SJCRH30 (cell line): ENCODE results near the gene AGR3. TPM values are rescaled to one million over a fixed set of nuclear protein-coding genes. Genes with fewer than 3 reads are reported as not detected.
A peak's percentile ranks its signal among the peaks of the same experiment; 100 is the strongest.

Experiments
- DNase-seq, 2 experiments: peaks; one replicate each; pipeline ENCODE4 v3.0.0-alpha.2; 2015 to 2020
- H3K27ac ChIP-seq: fragments of 250-450 bp; sonication (Bioruptor Pico); 2 replicates; pipeline ENCODE4 v1.5.1; 2020; ENCODE audit warnings: mild to moderate bottlenecking, moderate library complexity
- H3K27me3 ChIP-seq: fragments of 250-450 bp; sonication (Bioruptor Pico); 2 replicates; pipeline ENCODE4 v1.5.1; 2020; ENCODE audit warnings: mild to moderate bottlenecking, moderate library complexity
- H3K36me3 ChIP-seq: fragments of 250-450 bp; sonication (Bioruptor Pico); 2 replicates; pipeline ENCODE4 v1.5.1; 2020; ENCODE audit warnings: mild to moderate bottlenecking, moderate library complexity
- H3K4me1 ChIP-seq: fragments of 250-450 bp; sonication (Bioruptor Pico); 2 replicates; pipeline ENCODE4 v1.5.1; 2020; ENCODE audit warnings: mild to moderate bottlenecking, moderate library complexity
- H3K4me3 ChIP-seq: fragments of 250-450 bp; sonication (Bioruptor Pico); 2 replicates; pipeline ENCODE4 v1.5.1; 2020; ENCODE audit warnings: mild to moderate bottlenecking, moderate library complexity
- H3K9me3 ChIP-seq: fragments of 250-450 bp; sonication (Bioruptor Pico); replicated peaks from 2 replicates; pipeline ENCODE4 v1.5.1; 2020; ENCODE audit warnings: mild to moderate bottlenecking, moderate library complexity
- total RNA-seq: library from RNA; depleted of rRNA; stranded (reverse); fragments of >200 nt; shearing (Covaris generic); gene quantifications from 2 replicates; pipeline ENCODE4 v1.2.3, GENCODE V29; 2014; rRNA removed

AGR3 gene
- not detected in 2 replicates for total RNA-seq

- Histone ChIP-seq H3K4me1 (no peaks in the 10 kb centered on the region), H3K36me3 (no peaks in the 10 kb centered on the region; the same call in 1 of the 2 replicates), H3K27me3 (no peaks in the 10 kb centered on the region), H3K4me3 (no peak within 1 kb of the TSS), H3K9me3 (no peaks in the 10 kb centered on the region), H3K27ac (no peak within 1 kb of the TSS)
- DNase-seq = no peak
These were observed at the start of gene AGR3 for GRCh38 chr7:16881844-16882243. Gene AGR3, minus strand, starts transcription at chr7:16881983. Its CDS starts 3,365 bp downstream, at chr7:16878618.

- no peaks in the 10 kb centered on the region for H3K27me3 ChIP-seq
- no peaks in the 10 kb centered on the region for H3K9me3 ChIP-seq
- H3K36me3 ChIP-seq = no peaks in the 10 kb centered on the region
- no peaks in the 10 kb centered on the region for H3K4me1 ChIP-seq
- no peak for DNase-seq
- no peak overlapping the region for H3K27ac ChIP-seq
- H3K4me3 ChIP-seq = no peak overlapping the region
These were observed 49.2 kb upstream of the AGR3 start for GRCh38 chr7:16930946-16931345.

- Histone ChIP-seq H3K4me1 (no peaks in the 10 kb centered on the region), H3K4me3 (no peak overlapping the region), H3K9me3 (no peaks in the 10 kb centered on the region), H3K36me3 (no peaks in the 10 kb centered on the region), H3K27me3 (no peaks in the 10 kb centered on the region), H3K27ac (no peak overlapping the region)
- no peak for DNase-seq
These were observed 47.5 kb upstream of the AGR3 start for GRCh38 chr7:16929146-16929762.

DNA sequence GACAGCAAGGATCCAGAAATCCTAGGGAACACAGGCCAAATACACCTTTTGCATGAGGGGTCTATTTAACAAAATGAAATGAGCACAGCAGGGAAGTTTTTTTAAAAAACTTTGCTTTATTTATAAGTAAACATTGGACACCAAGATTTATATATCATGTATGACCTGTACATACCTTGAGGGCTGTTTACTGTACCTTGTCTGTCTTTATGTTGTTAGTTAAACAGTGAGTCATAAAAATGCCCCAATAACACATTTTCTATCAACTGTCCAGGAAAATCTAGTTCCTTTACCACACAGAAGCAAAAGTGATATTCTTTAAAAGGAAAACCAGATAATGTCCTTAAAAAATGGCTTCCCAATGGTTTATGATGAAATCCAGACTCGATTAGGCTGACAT, 45.1 kb upstream of the AGR3 start:
- H3K4me1 ChIP-seq = no peaks in the 10 kb centered on the region
- DNase-seq = no peak
- H3K4me3 ChIP-seq = no peak overlapping the region
- H3K36me3 ChIP-seq = no peaks in the 10 kb centered on the region
- no peak overlapping the region for H3K27ac ChIP-seq
- no peaks in the 10 kb centered on the region for H3K9me3 ChIP-seq
- no peaks in the 10 kb centered on the region for H3K27me3 ChIP-seq

- H3K4me1 ChIP-seq = no peaks in the 10 kb centered on the region
- H3K27me3 ChIP-seq = no peaks in the 10 kb centered on the region
- no peak overlapping the region for H3K4me3 ChIP-seq
- peak in 1 of 2 experiments; percentile 38 for DNase-seq
- H3K27ac ChIP-seq = no peak overlapping the region
- H3K36me3 ChIP-seq = no peaks in the 10 kb centered on the region
- no peaks in the 10 kb centered on the region for H3K9me3 ChIP-seq
These were observed 44.5 kb upstream of the AGR3 start for GRCh38 chr7:16926283-16926682.

DNA sequence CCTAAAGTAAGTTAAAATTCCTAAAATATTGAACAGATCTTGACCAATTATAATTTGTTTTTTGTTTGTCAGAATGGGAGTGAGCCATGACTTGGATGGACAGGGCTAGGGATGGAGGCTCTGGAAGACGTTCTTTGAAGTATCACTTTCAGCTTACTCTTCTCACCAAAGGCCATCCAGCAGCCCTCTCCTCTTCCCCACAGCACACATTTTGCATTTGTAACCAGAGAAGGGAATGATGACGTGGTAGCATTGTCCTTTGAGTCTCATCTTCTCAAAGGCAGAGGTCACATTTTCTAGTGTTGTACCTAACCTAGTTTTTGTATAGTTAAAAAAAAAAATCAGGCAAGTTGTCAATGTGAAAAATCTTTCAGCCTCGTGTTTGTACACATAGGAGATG, 43.8 kb upstream of the AGR3 start:
- peak in 1 of 2 experiments; percentile 17 for DNase-seq
- H3K4me3 ChIP-seq = no peak overlapping the region
- no peaks in the 10 kb centered on the region for H3K4me1 ChIP-seq
- no peaks in the 10 kb centered on the region for H3K9me3 ChIP-seq
- H3K27me3 ChIP-seq = no peaks in the 10 kb centered on the region
- H3K27ac ChIP-seq = no peak overlapping the region
- H3K36me3 ChIP-seq = no peaks in the 10 kb centered on the region

DNA sequence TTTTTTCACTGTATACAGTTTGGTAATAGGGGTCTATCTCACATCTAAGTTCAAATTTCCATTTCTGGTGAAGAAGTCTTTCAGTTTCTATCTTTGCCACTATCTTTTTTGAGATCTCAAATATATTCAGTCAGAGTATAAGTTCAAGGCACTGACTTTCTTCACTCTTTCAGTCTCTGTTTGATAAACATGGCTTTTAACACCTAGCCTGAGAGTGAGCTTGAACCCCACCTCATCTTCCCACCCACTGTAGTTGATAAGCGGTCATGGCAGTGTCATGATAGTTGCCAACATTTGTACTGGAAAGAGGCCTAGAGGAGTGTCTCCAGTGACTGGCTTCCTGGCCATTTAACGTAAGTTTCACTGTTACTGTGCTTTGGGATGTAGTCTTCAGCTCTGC, 41.2 kb upstream of the AGR3 start:
- no peak for DNase-seq
- H3K4me3 ChIP-seq = no peak overlapping the region
- no peaks in the 10 kb centered on the region for H3K27me3 ChIP-seq
- no peak overlapping the region for H3K27ac ChIP-seq
- H3K9me3 ChIP-seq = no peaks in the 10 kb centered on the region
- H3K36me3 ChIP-seq = no peaks in the 10 kb centered on the region
- no peaks in the 10 kb centered on the region for H3K4me1 ChIP-seq

- Histone ChIP-seq H3K9me3 (no peaks in the 10 kb centered on the region), H3K27ac (no peak overlapping the region), H3K36me3 (no peaks in the 10 kb centered on the region), H3K27me3 (no peaks in the 10 kb centered on the region), H3K4me1 (no peaks in the 10 kb centered on the region), H3K4me3 (no peak overlapping the region)
- no peak for DNase-seq
These were observed 40.0 kb upstream of the AGR3 start for GRCh38 chr7:16921644-16922257.

GRCh38 chr7:16921151-16921550, 39.4 kb upstream of the AGR3 start:
- Histone ChIP-seq H3K4me1 (no peaks in the 10 kb centered on the region), H3K4me3 (no peak overlapping the region), H3K36me3 (no peaks in the 10 kb centered on the region), H3K9me3 (no peaks in the 10 kb centered on the region), H3K27ac (no peak overlapping the region), H3K27me3 (no peaks in the 10 kb centered on the region)
- no peak for DNase-seq

GRCh38 chr7:16919440-16919839, 37.7 kb upstream of the AGR3 start:
- no peaks in the 10 kb centered on the region for H3K36me3 ChIP-seq
- H3K4me3 ChIP-seq = no peak overlapping the region
- H3K9me3 ChIP-seq = no peaks in the 10 kb centered on the region
- no peak for DNase-seq
- no peaks in the 10 kb centered on the region for H3K27me3 ChIP-seq
- H3K4me1 ChIP-seq = peaks cover 5% of the 10 kb centered on the region; the same call in 1 of the 2 replicates
- H3K27ac ChIP-seq = no peak overlapping the region

- H3K4me1 ChIP-seq = peaks cover 5% of the 10 kb centered on the region; the same call in 1 of the 2 replicates
- no peak overlapping the region for H3K4me3 ChIP-seq
- no peaks in the 10 kb centered on the region for H3K36me3 ChIP-seq
- no peaks in the 10 kb centered on the region for H3K9me3 ChIP-seq
- no peak overlapping the region for H3K27ac ChIP-seq
- no peaks in the 10 kb centered on the region for H3K27me3 ChIP-seq
- DNase-seq = peak in 1 of 2 experiments; percentile 67
These were observed 36.6 kb upstream of the AGR3 start for GRCh38 chr7:16918288-16918895.

GRCh38 chr7:16916738-16917137, 35.0 kb upstream of the AGR3 start:
- Histone ChIP-seq H3K4me3 (no peak overlapping the region), H3K27me3 (no peaks in the 10 kb centered on the region), H3K36me3 (no peaks in the 10 kb centered on the region), H3K4me1 (peaks cover 5% of the 10 kb centered on the region; the same call in 1 of the 2 replicates), H3K9me3 (no peaks in the 10 kb centered on the region), H3K27ac (no peak overlapping the region)
- no peak for DNase-seq

DNA sequence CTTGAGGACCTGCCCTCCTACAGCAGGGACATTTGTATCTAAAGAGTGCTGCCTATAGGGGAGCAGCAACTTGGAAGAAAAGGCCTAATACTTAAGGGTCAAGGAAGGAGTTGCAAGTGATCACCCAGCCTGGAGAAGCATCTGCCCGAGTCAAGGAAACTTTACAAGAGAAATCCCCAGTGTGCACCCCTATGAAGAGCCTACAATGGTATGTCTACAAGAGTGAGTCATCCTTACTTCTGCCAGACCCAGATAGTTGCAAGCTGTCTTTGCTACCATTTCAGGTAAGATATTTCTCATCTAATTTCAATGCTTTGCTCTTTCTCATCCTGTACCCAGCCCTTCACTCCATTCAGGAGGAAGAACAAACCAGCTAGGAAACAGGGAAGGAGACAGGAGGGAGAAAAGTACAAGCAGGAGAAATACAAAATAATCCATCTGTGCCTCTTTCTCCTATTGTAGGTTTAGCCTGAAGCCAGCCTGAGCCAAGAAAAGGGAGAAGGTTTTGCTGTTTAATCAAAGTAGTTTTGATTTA, 34.4 kb upstream of the AGR3 start:
- H3K36me3 ChIP-seq = no peaks in the 10 kb centered on the region
- no peak for DNase-seq
- H3K4me3 ChIP-seq = no peak overlapping the region
- H3K4me1 ChIP-seq = peaks cover 5% of the 10 kb centered on the region; the same call in 1 of the 2 replicates
- no peak overlapping the region for H3K27ac ChIP-seq
- H3K27me3 ChIP-seq = no peaks in the 10 kb centered on the region
- H3K9me3 ChIP-seq = no peaks in the 10 kb centered on the region

GRCh38 chr7:16915405-16915804, 33.6 kb upstream of the AGR3 start:
- no peak overlapping the region for H3K27ac ChIP-seq
- peaks cover 5% of the 10 kb centered on the region; the same call in 1 of the 2 replicates for H3K4me1 ChIP-seq
- no peaks in the 10 kb centered on the region for H3K9me3 ChIP-seq
- no peaks in the 10 kb centered on the region for H3K36me3 ChIP-seq
- no peak overlapping the region for H3K4me3 ChIP-seq
- no peaks in the 10 kb centered on the region for H3K27me3 ChIP-seq
- peak in 1 of 2 experiments; percentile 42 for DNase-seq

GRCh38 chr7:16914771-16915170, 33.0 kb upstream of the AGR3 start:
- no peak overlapping the region for H3K27ac ChIP-seq
- no peaks in the 10 kb centered on the region for H3K36me3 ChIP-seq
- H3K4me3 ChIP-seq = no peak overlapping the region
- peaks cover 5% of the 10 kb centered on the region; the same call in 1 of the 2 replicates for H3K4me1 ChIP-seq
- no peak for DNase-seq
- no peaks in the 10 kb centered on the region for H3K27me3 ChIP-seq
- H3K9me3 ChIP-seq = no peaks in the 10 kb centered on the region
